Ovary (tissue), 9 donors: ENCODE results near the gene CD40LG. TPM values are rescaled to one million over a fixed set of nuclear protein-coding genes. Genes with fewer than 3 reads are reported as not detected.

Source experiments
- DNase-seq, 5 donors: peaks; one replicate each; pipeline ENCODE4 v3.0.0-alpha.2; 2019 to 2020
- H3K27ac ChIP-seq, 2 donors: fragments of 200-600 bp; one replicate each; pipeline versions ENCODE4 v1.5.1 to v1.8.0; 2019 to 2022
- H3K27me3 ChIP-seq: fragments of 200-600 bp; one replicate; pipeline ENCODE4 v1.8.0; 2022
- H3K36me3 ChIP-seq: fragments of 200-600 bp; sonication (generic); one replicate; pipeline ENCODE4 v1.5.1; 2019
- H3K4me1 ChIP-seq: one replicate; pipeline ENCODE4 v1.8.1; 2013; ENCODE audit warnings: mild to moderate bottlenecking, moderate library complexity; ENCODE audit not compliant: insufficient read depth
- H3K4me3 ChIP-seq: fragments of 200-600 bp; sonication (generic); one replicate; pipeline ENCODE4 v1.5.1; 2017
- H3K9me3 ChIP-seq, 2 donors: fragments of 200-600 bp in 1 of 2; sonication (generic) in 1 of 2; one replicate each; pipeline versions ENCODE4 v1.5.1 to v1.8.1; 2013 to 2019; ENCODE audit warnings: mild to moderate bottlenecking in 1 of 2, moderate library complexity in 1 of 2
- CTCF ChIP-seq, 3 donors: fragments of 450-650 bp in 2 of 3; fragments of 200-600 bp in 1 of 3; IDR thresholded peaks; one replicate each; pipeline versions ENCODE4 v1.5.1 to v1.8.0; 2016 to 2022; ENCODE audit warnings: antibody characterized with exemption in 3 of 3, mild to moderate bottlenecking in 1 of 3
- EP300 ChIP-seq: sonication (generic); formaldehyde crosslinking; IDR thresholded peaks from one replicate; pipeline ENCODE4 v1.6.1; 2017; ENCODE audit warnings: antibody characterized with exemption
- POLR2A ChIP-seq: fragments of 450-650 bp; IDR thresholded peaks from one replicate; pipeline ENCODE4 v1.6.1; 2017; ENCODE audit warnings: antibody characterized with exemption, mild to moderate bottlenecking, moderate library complexity
- WGBS, 3 donors: extraction: QIAGEN DNeasy Blood & Tissue Kit in 1 of 3; methylation state at CpG; one replicate each; pipeline versions ENCODE4 v1.1.5 to v1.1.7; 2013 to 2017; 5-methylcytosine and 5-hydroxymethylcytosine counted together
- intact Hi-C, 4 donors: fragments of 100-400 bp; cut with DNase I; formaldehyde crosslinking; loops; one replicate each; pipeline versions ENCODE4 v1.11.0 to v1.15.1; 2022 to 2023
- polyA plus RNA-seq, 2 donors: library from polyadenylated mRNA; stranded (reverse); fragments of 200-250 nt in 1 of 2; fragments of 350-450 nt in 1 of 2; fragmentation: Illumina TruSeq in 1 of 2; extraction: RNeasy Lipid Tissue Mini Kit (QIAGEN cat#74804) in 1 of 2; gene quantifications; one replicate each; pipeline ENCODE4 v1.2.3, GENCODE V29; 2013 to 2014
- total RNA-seq, 7 donors: library from RNA; depleted of rRNA in 2 of 7; stranded (reverse); fragments of >200 nt in 2 of 7; fragmentation: NEBNext Ultra II Directional in 3 of 7; extraction: Animal tissue kit (Norgen Biotek cat#: 25700) in 3 of 7; gene quantifications; one replicate each; pipeline versions ENCODE4 v1.1.0 to v1.2.4, GENCODE V29; 2016 to 2023
- donor health status: DM: no; HTN: no; CAD: no; lungs with moderate emphysema.
- donor health status: DM: no; HTN: no; CAD: no.
- donor health status: Bipolar disorder and iron deficiency.
- donor health status: DM: yes; HTN: yes; CAD: no.
- donor health status: DM: no; HTN: no; CAD: no.
- donor health status: DM: yes; HTN: yes; CAD: no.

Gene CD40LG
- total and polyA plus RNA-seq, 9 donors, result 0.08 to 1.3 (median 0.17) TPM; not detected in 5

- Histone ChIP-seq H3K27me3 (no peaks in the 10 kb centered on the region), H3K4me3 (no peak overlapping the region), H3K27ac (no peak overlapping the region), H3K4me1 (no peaks in the 10 kb centered on the region), H3K36me3 (no peaks in the 10 kb centered on the region), H3K9me3 (no peaks in the 10 kb centered on the region)
- no peak for DNase-seq
- intact Hi-C loops, result no loop called here
- WGBS, 3 donors, result 75 to 76% (median 75%) methylated on average over 6 of the region's 6 CpGs
- TF ChIP-seq EP300, result no peak
- TF ChIP-seq POLR2A, result no peak
- TF ChIP-seq CTCF (IDR thresholded peaks at IDR 0.05), result no peak
These were observed 5.1 kb downstream of the CD40LG start for GRCh38 chrX:136652822-136653723.

DNA sequence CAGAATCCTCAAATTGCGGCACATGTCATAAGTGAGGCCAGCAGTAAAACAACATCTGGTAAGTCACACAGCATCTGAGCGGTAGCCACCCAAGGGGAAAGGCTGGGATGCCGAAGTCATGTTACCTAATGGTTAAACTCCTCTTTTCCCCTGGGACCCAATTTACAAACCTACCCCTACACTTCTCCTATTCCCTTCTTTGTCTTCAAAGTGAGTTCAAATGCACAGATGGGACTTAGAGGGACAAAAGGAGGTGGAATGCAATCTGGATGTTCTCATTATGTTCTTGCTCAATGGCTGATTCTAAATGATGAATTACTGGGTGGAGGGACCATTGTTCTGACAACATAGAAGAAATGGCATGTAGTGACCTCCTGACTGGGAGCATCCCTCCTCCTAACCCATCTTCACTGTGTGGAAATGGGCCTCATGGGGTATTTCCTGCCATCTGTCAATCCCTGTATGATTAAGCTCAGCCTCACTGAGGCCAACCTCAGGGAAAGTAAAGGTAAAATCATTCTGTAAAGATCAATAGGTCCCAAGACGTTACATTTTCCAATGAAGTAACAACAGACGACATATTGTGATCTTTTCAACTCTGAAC lies 8.5 kb downstream of the CD40LG start:
- intact Hi-C loops, result no loop called here
- 76 to 85% (median 83%) methylated on average over 5 of the region's 5 CpGs for WGBS, 3 donors
- no peaks in the 10 kb centered on the region for H3K36me3 ChIP-seq
- no peaks in the 10 kb centered on the region for H3K9me3 ChIP-seq
- H3K27me3 ChIP-seq, result no peaks in the 10 kb centered on the region
- TF ChIP-seq EP300 (no peak), CTCF (IDR thresholded peaks at IDR 0.05) (no peak), POLR2A (no peak)
- no peak for DNase-seq
- no peak overlapping the region for H3K4me3 ChIP-seq
- no peak overlapping the region for H3K27ac ChIP-seq
- H3K4me1 ChIP-seq, result no peaks in the 10 kb centered on the region

GRCh38 chrX:136658151-136658550 lies 10.2 kb downstream of the CD40LG start:
- no peaks in the 10 kb centered on the region for H3K4me1 ChIP-seq
- no peaks in the 10 kb centered on the region for H3K36me3 ChIP-seq
- no peak overlapping the region for H3K4me3 ChIP-seq
- H3K9me3 ChIP-seq, result no peaks in the 10 kb centered on the region
- WGBS, 3 donors, result 78 to 81% (median 80%) methylated on average over 5 of the region's 5 CpGs
- no peak overlapping the region for H3K27ac ChIP-seq
- TF ChIP-seq EP300 (no peak), POLR2A (no peak), CTCF (IDR thresholded peaks at IDR 0.05) (no peak)
- no peaks in the 10 kb centered on the region for H3K27me3 ChIP-seq
- intact Hi-C loops, result no loop called here
- DNase-seq, result no peak

GRCh38 chrX:136659174-136659573 lies 11.2 kb downstream of the CD40LG start:
- no peaks in the 10 kb centered on the region for H3K36me3 ChIP-seq
- no peak overlapping the region for H3K27ac ChIP-seq
- intact Hi-C loops, result no loop called here
- no peaks in the 10 kb centered on the region for H3K27me3 ChIP-seq
- H3K4me1 ChIP-seq, result no peaks in the 10 kb centered on the region
- DNase-seq, result no peak
- WGBS, 3 donors, result 85 to 89% (median 85%) methylated on average over 9 of the region's 9 CpGs
- no peaks in the 10 kb centered on the region for H3K9me3 ChIP-seq
- TF ChIP-seq POLR2A, result no peak
- no peak for TF ChIP-seq CTCF (IDR thresholded peaks at IDR 0.05)
- TF ChIP-seq EP300, result no peak
- no peak overlapping the region for H3K4me3 ChIP-seq
